HepG2 (cell line): ENCODE data around the gene ASIC3. TPM values are rescaled to one million over a fixed set of nuclear protein-coding genes. Genes with fewer than 3 reads are reported as not detected.

ENCODE experiments used
- AHDC1 ChIP-seq: sonication (generic); formaldehyde crosslinking; IDR thresholded peaks from 2 replicates; pipeline ENCODE4 v1.5.1; 2020; ENCODE audit warnings: mild to moderate bottlenecking, missing genetic modification reagents, borderline replicate concordance
- CAMTA2 ChIP-seq: sonication (generic); formaldehyde crosslinking; IDR thresholded peaks from 2 replicates; pipeline ENCODE4 v1.4.0; 2020; ENCODE audit warnings: mild to moderate bottlenecking, missing genetic modification reagents, borderline replicate concordance
- CBFB ChIP-seq: sonication (generic); formaldehyde crosslinking; IDR thresholded peaks from 2 replicates; pipeline ENCODE4 v1.4.0; 2020; ENCODE audit warnings: missing genetic modification reagents
- HBP1 ChIP-seq: IDR thresholded peaks from 2 replicates; pipeline ENCODE4 v1.6.1; 2016; ENCODE audit warnings: low read depth, control low read depth
- SCMH1 ChIP-seq: sonication (generic); formaldehyde crosslinking; IDR thresholded peaks from 2 replicates; pipeline ENCODE4 v1.9.0; 2021; ENCODE audit warnings: missing genetic modification reagents, mild to moderate bottlenecking, borderline replicate concordance
- SRSF9 ChIP-seq: fragments of 200-400 bp; formaldehyde crosslinking; IDR thresholded peaks from 2 replicates; pipeline ENCODE4 v1.6.1; 2018; ENCODE audit warnings: borderline replicate concordance, mild to moderate bottlenecking, low read depth, low read length; ENCODE audit not compliant: insufficient read depth, poor library complexity, severe bottlenecking
- STAG1 ChIP-seq: sonication (generic); formaldehyde crosslinking; IDR thresholded peaks from 2 replicates; pipeline ENCODE4 v1.4.0; 2020; ENCODE audit warnings: missing genetic modification reagents
- TFDP1 ChIP-seq: IDR thresholded peaks from 2 replicates; pipeline ENCODE4 v1.6.1; 2016; ENCODE audit warnings: missing compliant biosample characterization, missing genetic modification reagents, borderline replicate concordance
- TMF1 ChIP-seq: sonication (generic); formaldehyde crosslinking; IDR thresholded peaks from 2 replicates; pipeline ENCODE4 v1.8.1; 2022; ENCODE audit warnings: low read depth, missing genetic modification reagents
- ZFP91 ChIP-seq: sonication (generic); formaldehyde crosslinking; IDR thresholded peaks from 2 replicates; pipeline ENCODE4 v1.9.0; 2022; ENCODE audit warnings: missing genetic modification reagents, mild to moderate bottlenecking, borderline replicate concordance
- ZNF276 ChIP-seq: sonication (generic); formaldehyde crosslinking; IDR thresholded peaks from 2 replicates; pipeline ENCODE4 v1.4.0; 2020; ENCODE audit warnings: mild to moderate bottlenecking, low read depth, missing genetic modification reagents
- ZNF337 ChIP-seq: sonication (generic); formaldehyde crosslinking; IDR thresholded peaks from 2 replicates; pipeline ENCODE4 v1.5.1; 2020; ENCODE audit warnings: missing genetic modification reagents, low read depth, mild to moderate bottlenecking, borderline replicate concordance
- ZNF570 ChIP-seq: sonication (generic); formaldehyde crosslinking; IDR thresholded peaks from 2 replicates; pipeline ENCODE4 v1.4.0; 2020; ENCODE audit warnings: mild to moderate bottlenecking, missing genetic modification reagents, borderline replicate concordance
- polyA plus RNA-seq, 8 experiments: library from polyadenylated mRNA; depleted of rRNA in 3 of 8; stranded (reverse) in 7 of 8; unstranded in 1 of 8; fragments of >200 nt; fragmentation: Illumina TruSeq in 4 of 8; extraction: Trizol in 4 of 8; gene quantifications; 2 replicates each; pipeline versions ENCODE4 v1.2.1 to v1.2.3, GENCODE V29; 2011 to 2016; ENCODE audit warnings: low read depth in 4 of 8, missing spikeins in 1 of 8, mixed read lengths in 1 of 8; ENCODE audit not compliant: insufficient read depth in 1 of 8
- total RNA-seq, 5 experiments: library from RNA; depleted of rRNA; stranded (reverse); fragments of >200 nt; fragmentation: Illumina TruSeq; extraction: Trizol; gene quantifications; 2 replicates each; pipeline ENCODE4 v1.2.3, GENCODE V29; 2016; ENCODE audit warnings: low read depth in 1 of 5

ASIC3 gene
- total and polyA plus RNA-seq, 2 of the 13 experiments (the other 11 are each of a cell fraction or from before 2014, with no cell fraction given): 0.51 TPM; not detected in 1

GRCh38 chr7:151028131-151028947 lies 20.0 kb upstream of the ASIC3 start, which contains the start of gene ABCB8 (continued):
- TF ChIP-seq STAG1 (CRISPR knock-in tag): peak; percentile 65
- TF ChIP-seq TMF1 (CRISPR knock-in tag): no peak
- no peak for TF ChIP-seq AHDC1 (CRISPR knock-in tag)
- no peak for TF ChIP-seq CBFB (CRISPR knock-in tag)
- TF ChIP-seq SRSF9: no peak
- TF ChIP-seq TFDP1 (CRISPR knock-in tag): peak; percentile 30; the same call in 1 of the 2 replicates
- no peak for TF ChIP-seq CAMTA2 (CRISPR knock-in tag)
- peak; percentile 66; the same call in 1 of the 2 replicates for TF ChIP-seq ZNF276 (CRISPR knock-in tag)
- TF ChIP-seq SCMH1 (CRISPR knock-in tag): no peak
- no peak for TF ChIP-seq ZNF570 (CRISPR knock-in tag)
- peak; percentile 71; the same call in 1 of the 2 replicates for TF ChIP-seq ZFP91 (CRISPR knock-in tag)
- TF ChIP-seq ZNF337: no peak
- TF ChIP-seq HBP1 (CRISPR knock-in tag): 0 out of 2 replicates have a peak, but pooled peaks have one; percentile 42
